K562 (cell line): ENCODE results near the gene KRT35. TPM values are rescaled to one million over a fixed set of nuclear protein-coding genes. Genes with fewer than 3 reads are reported as not detected.

Source experiments
- ATAC-seq: fragments of 200-7000 bp; cut with Tn5 transposase; 3 replicates; pipeline ENCODE4 v1.9.1; 2020; ENCODE audit warnings: moderate library complexity
- BruUV-seq: library from RNA; stranded (reverse); fragments of 400-500 nt; replicated peaks from 2 replicates; lab custom pipeline; 2021; lab: Mats Ljungman, UMichigan
- CTCF ChIA-PET: fragments of 300-600 bp; formaldehyde crosslinking; extraction: SDS; loops from one replicate; lab custom pipeline; 2021; ENCODE audit warnings: low intra/inter-chr PET ratio; lab: Yijun Ruan, JAX
- POLR2A ChIA-PET: fragments of 300-600, 350-650 bp; sonication (Branson Sonifier 250); formaldehyde crosslinking; extraction: SDS; loops from one replicate; lab custom pipeline; 2021; ENCODE audit warnings: antibody characterized with exemption, inconsistent platforms; lab: Yijun Ruan, JAX
- DNase-seq, 4 experiments: peaks; one replicate each; pipeline versions ENCODE4 v3.0.0 to v3.0.0-alpha.2; 2011 to 2018; ENCODE audit warnings: low spot score in 3 of 4, mixed read lengths in 3 of 4; ENCODE audit errors: extremely low read depth in 1 of 4
- FAIRE-seq: peaks from 2 replicates; lab custom pipeline; 2011; peaks lifted over from hg19 to GRCh38; lab: Jason Lieb, UNC
- H2AFZ ChIP-seq: 2 replicates; pipeline ENCODE4 v1.6.0; 2011; ENCODE audit warnings: low read depth, low read length, control low read depth, inconsistent platforms
- H3K27ac ChIP-seq: fragments of 200-600 bp; 3 replicates; pipeline ENCODE4 v1.8.0; 2011; ENCODE audit warnings: low read depth, mild to moderate bottlenecking, control low read depth, inconsistent platforms, low read length, moderate library complexity, mixed read lengths; ENCODE audit errors: extremely low read depth
- H3K27me3 ChIP-seq, 2 experiments: fragments of 300-600 bp in 1 of 2; 2 replicates in 1 of 2; 3 replicates in 1 of 2; pipeline versions ENCODE4 v1.6.0 to v1.8.0; 2011; ENCODE audit warnings: inconsistent platforms in 2 of 2, low read length in 2 of 2, mild to moderate bottlenecking in 1 of 2, mixed read lengths in 1 of 2, moderate library complexity in 1 of 2; ENCODE audit not compliant: control insufficient read depth in 2 of 2, insufficient read depth in 2 of 2
- H3K36me3 ChIP-seq: fragments of 300-600 bp; 3 replicates; pipeline ENCODE4 v1.8.0; 2011; ENCODE audit warnings: mild to moderate bottlenecking, low read length, inconsistent platforms; ENCODE audit not compliant: control insufficient read depth, insufficient read depth
- H3K4me1 ChIP-seq, 2 experiments: fragments of 200-600 bp in 1 of 2; replicated peaks in 1 of 2; 2 replicates in 1 of 2; 3 replicates in 1 of 2; pipeline versions ENCODE4 v1.5.1 to v1.8.0; 2011; ENCODE audit warnings: inconsistent platforms in 2 of 2, low read length in 2 of 2, mild to moderate bottlenecking in 1 of 2, mixed read lengths in 1 of 2, moderate library complexity in 1 of 2; ENCODE audit not compliant: control insufficient read depth in 2 of 2, insufficient read depth in 2 of 2
- H3K4me2 ChIP-seq: 2 replicates; pipeline ENCODE4 v1.6.1; 2011; ENCODE audit warnings: low read length, control low read depth, inconsistent platforms, mixed read lengths; ENCODE audit not compliant: insufficient read depth
- H3K4me3 ChIP-seq: fragments of 200-600 bp; sonication (generic), shearing (Covaris generic); 2 replicates; pipeline ENCODE4 v1.5.1; 2016; ENCODE audit warnings: control low read depth, inconsistent platforms
- H3K79me2 ChIP-seq: fragments of 200-600 bp; 3 replicates; pipeline ENCODE4 v1.8.0; 2011; ENCODE audit warnings: low read length, inconsistent platforms; ENCODE audit not compliant: control insufficient read depth, insufficient read depth
- H3K9ac ChIP-seq, 2 experiments: 2 replicates each; pipeline versions ENCODE4 v1.6.0 to v1.6.1; 2011; ENCODE audit warnings: low read depth in 2 of 2, low read length in 2 of 2, control low read depth in 1 of 2, inconsistent platforms in 1 of 2, mild to moderate bottlenecking in 1 of 2, mixed read lengths in 1 of 2; ENCODE audit not compliant: insufficient read depth in 1 of 2
- H3K9me1 ChIP-seq: one replicate; pipeline ENCODE4 v1.6.0; 2011; ENCODE audit warnings: inconsistent platforms, mild to moderate bottlenecking, low read length, moderate library complexity; ENCODE audit not compliant: control insufficient read depth, insufficient read depth
- H3K9me3 ChIP-seq: replicated peaks from 2 replicates; pipeline ENCODE4 v1.5.1; 2011; ENCODE audit warnings: low read depth, low read length, inconsistent platforms; ENCODE audit not compliant: control insufficient read depth, insufficient read depth
- H4K20me1 ChIP-seq: replicated peaks from 2 replicates; pipeline ENCODE4 v1.6.1; 2011; ENCODE audit warnings: low read length, inconsistent platforms, mixed read lengths; ENCODE audit not compliant: control insufficient read depth, insufficient read depth
- CBFA2T2 ChIP-seq: fragments of 450-650 bp; conservative IDR thresholded peaks from 2 replicates; pipeline ENCODE4 v1.6.1; 2017; ENCODE audit warnings: mild to moderate bottlenecking
- EGR1 ChIP-seq: fragments of 450-650 bp; conservative IDR thresholded peaks from 2 replicates; pipeline ENCODE4 v1.6.1; 2017; ENCODE audit warnings: mild to moderate bottlenecking
- EHMT2 ChIP-seq: fragments of 450-650 bp; IDR thresholded peaks from 2 replicates; pipeline ENCODE4 v1.6.1; 2018; ENCODE audit warnings: antibody characterized with exemption
- MCM7 ChIP-seq, 2 experiments: fragments of 450-650 bp; IDR thresholded peaks; 2 replicates each; pipeline ENCODE4 v1.6.1; 2016 to 2018
- NFIC ChIP-seq: fragments of 450-650 bp; IDR thresholded peaks from 2 replicates; pipeline ENCODE4 v1.6.1; 2017; ENCODE audit warnings: mild to moderate bottlenecking, inconsistent platforms
- PKNOX1 ChIP-seq: fragments of 450-650 bp; IDR thresholded peaks from 2 replicates; pipeline ENCODE4 v1.6.1; 2016
- TAF1 ChIP-seq: IDR thresholded peaks from 2 replicates; pipeline ENCODE4 v1.6.1; 2011; ENCODE audit warnings: mild to moderate bottlenecking, low read length, moderate library complexity; ENCODE audit not compliant: insufficient read depth, control insufficient read depth, severe bottlenecking; ENCODE audit errors: extremely low read depth
- ZBTB26 ChIP-seq: fragments of 450-650 bp; formaldehyde crosslinking; IDR thresholded peaks from 2 replicates; pipeline ENCODE4 v1.4.0; 2022; ENCODE audit warnings: missing genetic modification characterization
- ZNF583 ChIP-seq: fragments of 250-450 bp; sonication (Bioruptor Pico); IDR thresholded peaks from 2 replicates; pipeline ENCODE4 v1.4.0; 2020
- WGBS: fragments of 100-300 bp; shearing (Covaris generic); methylation state at CpG from one replicate; pipeline ENCODE4 v1.1.6; 2016; ENCODE audit warnings: low coverage, mixed read lengths; ENCODE audit not compliant: insufficient coverage; ENCODE audit errors: missing lambda C conversion rate; 5-methylcytosine and 5-hydroxymethylcytosine counted together
- in situ Hi-C: fragments of 300-500 bp; cut with MboI; formaldehyde crosslinking; loops from 4 replicates; pipeline ENCODE4 v1.15.0; 2018; ENCODE audit warnings: inconsistent platforms, mixed read lengths
- intact Hi-C: fragments of 100-400 bp; cut with micrococcal nuclease; formaldehyde crosslinking; loops from 2 replicates; pipeline ENCODE4 v1.14.2; 2022
- polyA plus RNA-seq, 8 experiments: library from polyadenylated mRNA; depleted of rRNA in 4 of 8; stranded (reverse) in 5 of 8; unstranded in 3 of 8; fragments of >200 nt; fragmentation: Nextera tagmentation in 2 of 8; fragmentation: Illumina TruSeq in 1 of 8; extraction: Ambion mirVana in 2 of 8; extraction: Trizol in 1 of 8; gene quantifications; 2 replicates each; pipeline versions ENCODE4 v1.2.1 to v1.2.3, GENCODE V29; 2011 to 2014; ENCODE audit warnings: inconsistent platforms in 1 of 8, missing spikeins in 1 of 8
- total RNA-seq, 7 experiments: library from RNA; depleted of rRNA in 6 of 7; stranded (reverse); fragments of >200 nt in 6 of 7; fragmentation: Illumina TruSeq in 2 of 7; extraction: Trizol in 2 of 7; gene quantifications; 2 replicates each; pipeline versions ENCODE4 v1.2.1 to v1.2.3, GENCODE V29; 2011 to 2021; ENCODE audit warnings: low replicate concordance in 1 of 7
- TF ChIP-seq, protein P1 (sequence below): IDR thresholded peaks from 3 replicates; pipeline ENCODE4 v1.6.1; 2011; ENCODE audit warnings: borderline replicate concordance, mild to moderate bottlenecking; ENCODE audit not compliant: insufficient read length, insufficient read depth

Gene KRT35
- total and polyA plus RNA-seq, 9 of the 15 experiments (the other 6 are each of a cell fraction or from before 2014, with no cell fraction given) = not detected

DNA sequence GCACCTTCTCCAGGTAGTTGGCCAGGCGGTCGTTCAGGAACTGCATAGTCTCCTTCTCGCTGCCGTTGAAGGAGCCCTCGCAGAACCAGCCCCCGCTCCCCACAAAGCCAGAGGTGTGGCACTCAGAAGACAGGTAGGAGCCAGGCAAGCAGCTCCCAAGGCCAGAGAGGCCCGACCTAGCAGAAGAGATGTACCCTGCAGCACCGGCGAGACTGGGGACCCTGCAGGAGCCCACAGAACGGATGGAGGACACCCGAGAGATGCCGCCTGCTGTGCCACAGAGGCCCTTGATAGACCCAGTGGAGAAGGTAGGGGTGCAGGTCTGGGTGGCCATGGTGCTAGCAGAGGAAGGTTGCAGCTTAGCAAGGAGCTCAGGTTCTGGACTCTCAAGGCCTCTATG lies 8.6 kb upstream of the KRT35 start, which contains the start of gene KRT36:
Gene KRT36, minus strand, starts transcription at position 380 of the 400 bp plus-strand sequence. Its CDS starts 46 bp downstream, at position 334.
- TF ChIP-seq CBFA2T2 (no peak), PKNOX1 (no peak), EHMT2 (no peak), MCM7 (IDR thresholded peaks at IDR 0.05) (no peak), TAF1 (no peak), ZNF583 (no peak), ZBTB26 (CRISPR knock-in tag) (no peak), EGR1 (no peak), NFIC (no peak)
- TF ChIP-seq, protein P1, sequence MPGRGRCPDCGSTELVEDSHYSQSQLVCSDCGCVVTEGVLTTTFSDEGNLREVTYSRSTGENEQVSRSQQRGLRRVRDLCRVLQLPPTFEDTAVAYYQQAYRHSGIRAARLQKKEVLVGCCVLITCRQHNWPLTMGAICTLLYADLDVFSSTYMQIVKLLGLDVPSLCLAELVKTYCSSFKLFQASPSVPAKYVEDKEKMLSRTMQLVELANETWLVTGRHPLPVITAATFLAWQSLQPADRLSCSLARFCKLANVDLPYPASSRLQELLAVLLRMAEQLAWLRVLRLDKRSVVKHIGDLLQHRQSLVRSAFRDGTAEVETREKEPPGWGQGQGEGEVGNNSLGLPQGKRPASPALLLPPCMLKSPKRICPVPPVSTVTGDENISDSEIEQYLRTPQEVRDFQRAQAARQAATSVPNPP = no peak
- TF ChIP-seq, all 486 proteins: peak for 0
- H2AFZ ChIP-seq = no peak within 1 kb of the TSS
- POLR2A ChIA-PET = interaction anchor here (1.0 to 2.6 kb wide), 3 partner anchors 8 to 60 kb away, joined by 5 to 9 read pairs (median 6); no protein-coding TSS in a partner anchor
- H3K4me1 ChIP-seq = peaks cover under 1 to 14% of the 10 kb centered on the region in 2 experiments; a peak in 4 of 5 replicates
- H3K9ac ChIP-seq = no peak within 1 kb of the TSS; a peak in 1 of 4 replicates
- no peak within 1 kb of the TSS for H3K27ac ChIP-seq
- H4K20me1 ChIP-seq = peaks cover 2% of the 10 kb centered on the region
- H3K4me2 ChIP-seq = no peak within 1 kb of the TSS
- H3K36me3 ChIP-seq = no peaks in the 10 kb centered on the region
- CTCF ChIA-PET = no interaction called here
- H3K27me3 ChIP-seq = peaks cover 4 to 20% of the 10 kb centered on the region in 2 experiments; a peak in 2 of 5 replicates
- no peaks in the 10 kb centered on the region for H3K9me1 ChIP-seq
- WGBS = 19% methylated on average over 12 of the region's 12 CpGs
- BruUV-seq = no TSS peak
- H3K79me2 ChIP-seq = no peaks in the 10 kb centered on the region
- no peak for ATAC-seq
- no peak for DNase-seq
- in situ Hi-C loops = loop anchor here (5.0 kb wide), 1 partner anchor 58 kb away; no protein-coding TSS in a partner anchor
- H3K9me3 ChIP-seq = no peaks in the 10 kb centered on the region
- FAIRE-seq = no peak
- intact Hi-C loops = loop anchor here (10.0 kb wide), 1 partner anchor 175 kb away; no protein-coding TSS in a partner anchor
- no peak within 1 kb of the TSS for H3K4me3 ChIP-seq
